Measurements from ENCODE around the gene LRRC23.

The LRRC23 gene

GRCh38 chr12:6942331-6942665, 37.7 kb downstream of the LRRC23 start:
- POLR2A ChIA-PET = interaction anchor here (3.5 to 6.1 kb wide), 2 partner anchors 19 to 75 kb away, joined by 17 to 147 read pairs; partner anchors contain the start of gene TPI1
- no peak for DNase-seq (ENCODE audit: extremely low spot score)
- TF ChIP-seq, protein P1, sequence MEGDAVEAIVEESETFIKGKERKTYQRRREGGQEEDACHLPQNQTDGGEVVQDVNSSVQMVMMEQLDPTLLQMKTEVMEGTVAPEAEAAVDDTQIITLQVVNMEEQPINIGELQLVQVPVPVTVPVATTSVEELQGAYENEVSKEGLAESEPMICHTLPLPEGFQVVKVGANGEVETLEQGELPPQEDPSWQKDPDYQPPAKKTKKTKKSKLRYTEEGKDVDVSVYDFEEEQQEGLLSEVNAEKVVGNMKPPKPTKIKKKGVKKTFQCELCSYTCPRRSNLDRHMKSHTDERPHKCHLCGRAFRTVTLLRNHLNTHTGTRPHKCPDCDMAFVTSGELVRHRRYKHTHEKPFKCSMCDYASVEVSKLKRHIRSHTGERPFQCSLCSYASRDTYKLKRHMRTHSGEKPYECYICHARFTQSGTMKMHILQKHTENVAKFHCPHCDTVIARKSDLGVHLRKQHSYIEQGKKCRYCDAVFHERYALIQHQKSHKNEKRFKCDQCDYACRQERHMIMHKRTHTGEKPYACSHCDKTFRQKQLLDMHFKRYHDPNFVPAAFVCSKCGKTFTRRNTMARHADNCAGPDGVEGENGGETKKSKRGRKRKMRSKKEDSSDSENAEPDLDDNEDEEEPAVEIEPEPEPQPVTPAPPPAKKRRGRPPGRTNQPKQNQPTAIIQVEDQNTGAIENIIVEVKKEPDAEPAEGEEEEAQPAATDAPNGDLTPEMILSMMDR (IDR thresholded peaks at IDR 0.05; ENCODE audit: control extremely low read depth, extremely low read depth, low read depth, missing control alignments) = no peak
- CTCF ChIA-PET = interaction anchor here (13.2 to 22.9 kb wide), 2 partner anchors 17 to 18 kb away, joined by 142 to 530 read pairs; no protein-coding TSS in a partner anchor

DNA sequence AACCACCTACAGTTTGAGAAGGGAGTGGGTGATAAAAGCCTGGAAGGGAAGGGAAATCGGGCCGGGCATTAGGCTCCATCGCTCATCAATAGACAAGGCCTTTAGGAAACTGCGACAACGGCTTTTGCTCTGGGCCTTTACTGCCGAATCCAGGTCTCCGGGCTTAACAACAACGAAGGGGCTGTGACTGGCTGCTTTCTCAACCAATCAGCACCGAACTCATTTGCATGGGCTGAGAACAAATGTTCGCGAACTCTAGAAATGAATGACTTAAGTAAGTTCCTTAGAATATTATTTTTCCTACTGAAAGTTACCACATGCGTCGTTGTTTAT, 38.7 kb downstream of the LRRC23 start:
- ChIA-PET POLR2A (interaction anchor here (0.8 to 6.1 kb wide), 14 partner anchors 10 to 409 kb away, joined by 3 to 147 read pairs (median 4); partner anchors contain the start of genes ENO2, GAPDH, LPCAT3 and SPSB2), CTCF (interaction anchor here (1.0 to 22.9 kb wide), 12 partner anchors 6 to 170 kb away, joined by 4 to 530 read pairs (median 12); partner anchors contain the start of genes C1RL and LPCAT3)
- TF ChIP-seq, protein P1 (IDR thresholded peaks at IDR 0.05; ENCODE audit: control extremely low read depth, extremely low read depth, low read depth, missing control alignments) = no peak
- DNase-seq (ENCODE audit: extremely low spot score) = peak; percentile 89

- DNase-seq (ENCODE audit: extremely low spot score) = peak; percentile 68
- TF ChIP-seq, protein P1 (IDR thresholded peaks at IDR 0.05; ENCODE audit: control extremely low read depth, extremely low read depth, low read depth, missing control alignments) = no peak
- ChIA-PET CTCF (interaction anchor here (1.0 to 22.9 kb wide), 14 partner anchors 7 to 169 kb away, joined by 3 to 530 read pairs (median 8); partner anchors contain the start of genes C1RL, LPCAT3 and SPSB2), POLR2A (interaction anchor here (0.8 to 6.1 kb wide), 15 partner anchors 9 to 410 kb away, joined by 3 to 147 read pairs (median 4); partner anchors contain the start of genes ENO2, GAPDH, LPCAT3 and SPSB2)
Measured at GRCh38 chr12:6943722-6944380, 39.2 kb downstream of the LRRC23 start, which contains the start of the genes C12orf57 and RNU7-1. Gene C12orf57, plus strand, starts transcription at chr12:6944022. Its CDS starts 100 bp downstream, at chr12:6944122. Gene RNU7-1, plus strand, starts transcription at chr12:6943816.

GRCh38 chr12:6944381-6945186, 40.0 kb downstream of the LRRC23 start:
- peak; percentile 79 for DNase-seq (ENCODE audit: extremely low spot score)
- POLR2A ChIA-PET = interaction anchor here (0.9 to 6.1 kb wide), 14 partner anchors 15 to 410 kb away, joined by 3 to 147 read pairs (median 4); partner anchors contain the start of genes ENO2, GAPDH, LPCAT3 and SPSB2

DNA sequence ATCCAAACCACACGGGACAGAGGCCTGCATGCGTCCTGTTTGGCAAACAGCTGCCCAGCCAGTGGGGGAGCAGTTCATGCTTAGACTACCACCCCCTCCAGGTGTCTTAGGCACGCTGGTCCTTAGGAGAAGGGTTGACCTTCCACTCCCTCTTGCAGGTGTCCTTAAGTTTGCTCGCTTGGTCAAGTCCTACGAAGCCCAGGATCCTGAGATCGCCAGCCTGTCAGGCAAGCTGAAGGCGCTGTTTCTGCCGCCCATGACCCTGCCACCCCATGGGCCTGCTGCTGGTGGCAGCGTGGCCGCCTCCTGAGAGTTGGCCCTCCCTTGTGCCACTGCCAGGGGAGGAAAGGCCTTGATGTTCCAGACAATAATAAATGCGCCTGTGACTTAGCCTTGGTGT, 41.0 kb downstream of the LRRC23 start:
- ChIA-PET CTCF (interaction anchor here (0.9 to 22.9 kb wide), 17 partner anchors 9 to 168 kb away, joined by 3 to 530 read pairs (median 6); partner anchors contain the start of genes C1RL, LPCAT3 and SPSB2), POLR2A (interaction anchor here (1.2 to 6.1 kb wide), 4 partner anchors 8 to 93 kb away, joined by 4 to 147 read pairs (median 8); partner anchors contain the start of gene USP5)
- TF ChIP-seq, protein P1 (IDR thresholded peaks at IDR 0.05; ENCODE audit: control extremely low read depth, extremely low read depth, low read depth, missing control alignments) = no peak

More at GRCh38 chr12:6944381-6945186, 40.0 kb downstream of the LRRC23 start:
- TF ChIP-seq, protein P1 (IDR thresholded peaks at IDR 0.05; ENCODE audit: control extremely low read depth, extremely low read depth, low read depth, missing control alignments) = peak; percentile 94
- CTCF ChIA-PET = interaction anchor here (0.8 to 22.9 kb wide), 19 partner anchors 8 to 169 kb away, joined by 3 to 530 read pairs (median 6); partner anchors contain the start of genes C1RL, LPCAT3 and SPSB2

More for the DNA sequence above, 41.0 kb downstream of the LRRC23 start:
- DNase-seq (ENCODE audit: extremely low spot score) = no peak
